MCF 10A (cell line): Measurements from ENCODE around the gene TAF3. TPM values are rescaled to one million over a fixed set of nuclear protein-coding genes. Genes with fewer than 3 reads are reported as not detected.

ENCODE experiments used
- BruUV-seq: library from RNA; stranded (reverse); fragments of 400-500 nt; replicated peaks from 2 replicates; lab custom pipeline; 2021; lab: Mats Ljungman, UMichigan
- CTCF ChIA-PET: fragments of 300-600 bp; sonication (Branson Sonifier 250); formaldehyde crosslinking; extraction: SDS; loops from one replicate; lab custom pipeline; 2021; ENCODE audit warnings: antibody characterized with exemption, inconsistent platforms; lab: Yijun Ruan, JAX
- POLR2A ChIA-PET: fragments of 300-600, 350-650 bp; sonication (Branson Sonifier 250); formaldehyde crosslinking; extraction: SDS; loops from one replicate; lab custom pipeline; 2020; ENCODE audit warnings: antibody characterized with exemption, inconsistent platforms; lab: Yijun Ruan, JAX
- DNase-seq: peaks from one replicate; pipeline ENCODE4 v3.0.0-alpha.2; 2018; ENCODE audit not compliant: unreplicated experiment
- H3K27ac Mint-ChIP-seq: one replicate; pipeline ENCODE4 v1.8.0; 2022; ENCODE audit warnings: mild to moderate bottlenecking, low read depth, mixed read lengths; ENCODE audit not compliant: unreplicated experiment
- H3K27me3 Mint-ChIP-seq: one replicate; pipeline ENCODE4 v1.8.0; 2022; ENCODE audit warnings: mixed read lengths; ENCODE audit not compliant: insufficient read depth, unreplicated experiment
- H3K36me3 Mint-ChIP-seq: one replicate; pipeline ENCODE4 v1.8.0; 2022; ENCODE audit warnings: mild to moderate bottlenecking, moderate library complexity, mixed read lengths; ENCODE audit not compliant: insufficient read depth, unreplicated experiment
- H3K4me1 Mint-ChIP-seq: one replicate; pipeline ENCODE4 v1.8.0; 2022; ENCODE audit warnings: mixed read lengths; ENCODE audit not compliant: insufficient read depth, unreplicated experiment
- H3K4me3 Mint-ChIP-seq: one replicate; pipeline ENCODE4 v1.8.0; 2022; ENCODE audit warnings: mild to moderate bottlenecking, moderate library complexity, mixed read lengths; ENCODE audit not compliant: unreplicated experiment
- H3K9me3 Mint-ChIP-seq: one replicate; pipeline ENCODE4 v1.8.0; 2022; ENCODE audit warnings: mixed read lengths; ENCODE audit not compliant: unreplicated experiment
- CTCF ChIP-seq: fragments of 200-600 bp; IDR thresholded peaks from one replicate; pipeline ENCODE4 v1.8.0; 2022; ENCODE audit warnings: antibody characterized with exemption, mild to moderate bottlenecking; ENCODE audit not compliant: unreplicated experiment
- intact Hi-C: fragments of 100-400 bp; cut with micrococcal nuclease; formaldehyde crosslinking; loops from 2 replicates; pipeline ENCODE4 v1.14.1; 2022
- total RNA-seq: library from RNA; stranded (reverse); gene quantifications from 2 replicates; pipeline ENCODE4 v1.2.3, GENCODE V29; 2022

The TAF3 gene
- total RNA-seq, 1 experiment from 2014 or later, result 9.9 TPM

- POLR2A ChIA-PET, result no interaction called here
- no peaks in the 10 kb centered on the region for H3K27me3 Mint-ChIP-seq
- H3K4me3 Mint-ChIP-seq, result no peak overlapping the region
- BruUV-seq, result no TSS peak
- H3K27ac Mint-ChIP-seq, result peak overlapping the region; percentile 32
- intact Hi-C loops, result no loop called here
- peaks cover 5% of the 10 kb centered on the region for H3K36me3 Mint-ChIP-seq
- TF ChIP-seq CTCF, result no peak
- peak; percentile 74 for DNase-seq
- CTCF ChIA-PET, result interaction anchor here (0.7 kb wide), 2 partner anchors 16 to 899 kb away, joined by 3 read pairs; no protein-coding TSS in a partner anchor
- peaks cover 13% of the 10 kb centered on the region for H3K4me1 Mint-ChIP-seq
- H3K9me3 Mint-ChIP-seq, result no peaks in the 10 kb centered on the region
Observed at GRCh38 chr10:7937315-7937945, 119.1 kb downstream of the TAF3 start.

GRCh38 chr10:7941576-7941975 lies 123.3 kb downstream of the TAF3 start:
- no peak for DNase-seq
- H3K27ac Mint-ChIP-seq, result no peak overlapping the region
- peaks cover 5% of the 10 kb centered on the region for H3K36me3 Mint-ChIP-seq
- no peak overlapping the region for H3K4me3 Mint-ChIP-seq
- peaks cover 24% of the 10 kb centered on the region for H3K4me1 Mint-ChIP-seq
- ChIA-PET POLR2A (interaction anchor here (0.5 kb wide), 1 partner anchor 34 kb away, joined by 3 read pairs; no protein-coding TSS in a partner anchor), CTCF (no interaction called here)
- intact Hi-C loops, result no loop called here
- no peaks in the 10 kb centered on the region for H3K27me3 Mint-ChIP-seq
- no peaks in the 10 kb centered on the region for H3K9me3 Mint-ChIP-seq
- no TSS peak for BruUV-seq
- TF ChIP-seq CTCF, result no peak

- no TSS peak for BruUV-seq
- POLR2A ChIA-PET, result interaction anchor here (0.6 kb wide), 1 partner anchor 1434 kb away, joined by 3 read pairs; no protein-coding TSS in a partner anchor
- intact Hi-C loops, result no loop called here
Observed at GRCh38 chr10:7942316-7942715, 124.0 kb downstream of the TAF3 start.

GRCh38 chr10:7942859-7943258 lies 124.6 kb downstream of the TAF3 start:
- no TSS peak for BruUV-seq
- no peak for TF ChIP-seq CTCF
- peaks cover 5% of the 10 kb centered on the region for H3K36me3 Mint-ChIP-seq
- H3K9me3 Mint-ChIP-seq, result no peaks in the 10 kb centered on the region
- no peak overlapping the region for H3K4me3 Mint-ChIP-seq
- intact Hi-C loops, result no loop called here
- H3K27ac Mint-ChIP-seq, result no peak overlapping the region
- no peaks in the 10 kb centered on the region for H3K27me3 Mint-ChIP-seq
- ChIA-PET CTCF (no interaction called here), POLR2A (no interaction called here)
- no peak for DNase-seq
- peaks cover 20% of the 10 kb centered on the region for H3K4me1 Mint-ChIP-seq

More at GRCh38 chr10:7942316-7942715, 124.0 kb downstream of the TAF3 start:
- TF ChIP-seq CTCF, result no peak
- CTCF ChIA-PET, result no interaction called here
- Mint-ChIP-seq H3K4me1 (peaks cover 24% of the 10 kb centered on the region), H3K36me3 (peaks cover 5% of the 10 kb centered on the region), H3K9me3 (no peaks in the 10 kb centered on the region), H3K27me3 (no peaks in the 10 kb centered on the region), H3K27ac (no peak overlapping the region), H3K4me3 (no peak overlapping the region)
- no peak for DNase-seq
